Mesodermal cell (in vitro differentiated cells): ENCODE results near the gene F13A1.

Experiments
- H3K27ac ChIP-seq: 2 replicates; pipeline ENCODE4 v1.7.0; 2013; ENCODE audit warnings: mild to moderate bottlenecking, low read depth, low read length, moderate library complexity; ENCODE audit not compliant: severe bottlenecking
- H3K36me3 ChIP-seq: 2 replicates; pipeline ENCODE4 v1.7.1; 2013; ENCODE audit warnings: mild to moderate bottlenecking, low read length, moderate library complexity; ENCODE audit not compliant: control insufficient read depth, insufficient read depth
- H3K4me1 ChIP-seq: one replicate; pipeline ENCODE4 v1.7.1; 2013; ENCODE audit warnings: mild to moderate bottlenecking, low read length; ENCODE audit not compliant: insufficient read depth, control insufficient read depth, poor library complexity, severe bottlenecking
- H3K4me3 ChIP-seq: 2 replicates; pipeline ENCODE4 v1.7.0; 2013; ENCODE audit warnings: low read length, control low read depth, mild to moderate bottlenecking; ENCODE audit not compliant: insufficient read depth, poor library complexity, severe bottlenecking; ENCODE audit errors: extremely low read depth
- H3K9me3 ChIP-seq: 2 replicates; pipeline ENCODE4 v1.7.1; 2013; ENCODE audit warnings: mild to moderate bottlenecking, low read length, moderate library complexity; ENCODE audit not compliant: control insufficient read depth
- WGBS, 2 experiments: methylation state at CpG; one replicate each; pipeline ENCODE4 v1.1.5; 2013; ENCODE audit warnings: missing lambda C conversion rate in 2 of 2; ENCODE audit not compliant: insufficient coverage in 2 of 2; 5-methylcytosine and 5-hydroxymethylcytosine counted together

Gene F13A1

DNA sequence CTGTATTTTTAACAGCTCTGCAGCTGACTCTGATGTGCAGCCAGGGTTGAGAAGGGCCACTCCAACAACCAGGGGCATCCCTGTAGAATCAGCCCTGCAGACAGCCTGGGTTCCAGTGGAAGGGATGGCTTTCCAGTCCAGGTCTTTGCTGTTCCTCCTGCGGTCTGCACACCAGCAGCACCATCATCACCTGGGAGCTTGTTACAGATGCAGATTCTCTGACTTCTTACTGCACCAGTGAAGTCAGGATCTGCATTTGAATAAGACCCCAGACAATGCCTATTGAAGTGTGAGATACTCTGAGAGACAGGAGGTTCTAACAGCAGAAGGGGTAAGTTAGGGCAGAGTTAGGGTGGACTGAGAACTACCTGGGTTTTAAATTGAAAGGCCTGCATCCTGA is 151.3 kb downstream of the F13A1 start:
- 43% methylated on average over 1 of the region's 1 CpG; no CpG with 5 or more reads in 1 of the 2 experiments for WGBS, 2 experiments
- H3K4me3 ChIP-seq: no peak overlapping the region
- H3K9me3 ChIP-seq: no peaks in the 10 kb centered on the region
- no peak overlapping the region for H3K27ac ChIP-seq
- H3K4me1 ChIP-seq: no peaks in the 10 kb centered on the region
- no peaks in the 10 kb centered on the region for H3K36me3 ChIP-seq

DNA sequence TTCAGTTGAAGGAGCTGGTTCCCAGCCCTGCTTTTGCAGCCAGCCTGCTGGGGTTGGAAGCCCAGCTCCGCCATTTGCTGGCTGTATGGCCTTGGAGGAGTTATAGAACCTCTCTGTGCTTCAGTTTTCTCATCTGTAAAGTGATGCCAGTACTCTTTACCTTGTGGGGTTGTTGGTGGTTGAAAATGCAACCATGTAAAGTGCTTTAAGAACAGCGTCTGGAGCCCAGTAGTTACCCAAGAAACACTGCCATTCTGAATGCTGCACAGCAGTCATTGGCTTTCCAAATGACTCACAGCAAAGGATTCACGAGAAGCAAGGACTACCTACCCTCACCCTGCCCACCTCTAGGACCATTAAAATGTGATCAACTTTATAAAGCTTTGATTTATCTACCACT is 154.4 kb downstream of the F13A1 start:
- Histone ChIP-seq H3K36me3 (no peaks in the 10 kb centered on the region), H3K9me3 (no peaks in the 10 kb centered on the region), H3K4me3 (no peak overlapping the region), H3K4me1 (no peaks in the 10 kb centered on the region), H3K27ac (no peak overlapping the region)
- 90 to 100% methylated on average over 2 of the region's 3 CpGs for WGBS, 2 experiments

DNA sequence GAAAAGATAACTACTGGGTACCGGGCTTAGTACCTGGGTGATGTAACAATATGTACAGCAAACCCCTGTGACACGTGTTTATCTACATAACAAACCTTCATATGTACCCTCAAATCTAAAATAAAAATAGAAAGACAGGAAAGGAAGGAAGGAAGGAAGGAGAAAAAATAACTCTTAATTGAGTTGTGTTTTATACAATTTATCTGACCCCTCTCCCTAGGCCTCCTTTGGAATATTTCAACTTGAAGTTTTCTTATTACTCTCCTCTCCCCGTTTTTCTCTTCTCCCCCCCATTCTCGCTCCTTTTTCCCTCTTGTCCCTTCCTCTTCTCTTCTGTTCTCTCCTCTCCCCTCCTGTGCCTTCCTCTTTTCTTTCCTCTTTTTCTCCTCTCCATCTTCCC is 156.1 kb downstream of the F13A1 start:
- WGBS, 2 experiments: 70 to 82% methylated on average over 2 of the region's 4 CpGs
- no peaks in the 10 kb centered on the region for H3K4me1 ChIP-seq
- no peaks in the 10 kb centered on the region for H3K36me3 ChIP-seq
- no peaks in the 10 kb centered on the region for H3K9me3 ChIP-seq
- no peak overlapping the region for H3K4me3 ChIP-seq
- H3K27ac ChIP-seq: no peak overlapping the region

DNA sequence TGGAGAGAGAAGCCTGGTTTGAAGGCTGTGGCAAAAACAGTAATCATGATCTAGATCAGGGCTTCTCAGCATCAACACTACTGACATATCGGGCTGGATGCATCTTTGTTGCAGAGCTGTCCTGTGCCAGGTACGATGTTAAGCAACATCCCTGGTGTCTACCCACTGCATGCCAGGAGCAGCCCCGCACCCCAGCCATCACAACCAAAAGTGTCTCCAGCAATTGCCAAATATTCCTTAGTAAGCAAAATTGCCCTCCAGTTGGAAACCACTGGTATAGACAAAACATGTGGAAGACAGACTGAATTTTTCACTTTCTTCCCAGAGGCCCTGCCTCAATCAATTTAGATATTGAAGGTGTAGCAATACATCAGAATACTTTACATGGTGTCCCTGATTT is 166.1 kb downstream of the F13A1 start:
- no peak overlapping the region for H3K27ac ChIP-seq
- no peaks in the 10 kb centered on the region for H3K9me3 ChIP-seq
- H3K4me3 ChIP-seq: no peak overlapping the region
- H3K36me3 ChIP-seq: no peaks in the 10 kb centered on the region
- 81 to 96% methylated on average over 2 to 3 of the region's 3 CpGs for WGBS, 2 experiments
- H3K4me1 ChIP-seq: no peaks in the 10 kb centered on the region

DNA sequence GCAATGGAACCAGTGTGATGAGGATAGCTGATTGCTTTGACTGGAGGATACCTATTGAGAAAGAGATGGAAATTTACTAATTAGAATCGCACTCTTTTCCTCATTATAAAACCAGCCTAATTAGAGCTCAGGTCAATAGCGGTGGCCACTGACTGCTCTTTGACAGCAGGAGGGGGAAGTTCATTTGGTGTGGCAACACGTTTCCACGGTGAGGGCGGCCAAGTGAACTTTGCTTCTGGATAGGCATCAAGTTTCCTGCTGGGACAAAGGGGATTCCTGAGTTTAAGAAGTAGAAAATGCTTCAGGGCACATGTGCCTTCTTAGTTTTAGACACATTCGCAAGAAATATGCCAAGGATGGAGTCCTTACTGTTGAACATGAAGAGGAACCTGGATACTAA is 168.4 kb downstream of the F13A1 start:
- Histone ChIP-seq H3K36me3 (no peaks in the 10 kb centered on the region), H3K27ac (no peak overlapping the region), H3K9me3 (no peaks in the 10 kb centered on the region), H3K4me1 (no peaks in the 10 kb centered on the region), H3K4me3 (no peak overlapping the region)
- WGBS, 2 experiments: 28 to 46% methylated on average over 2 of the region's 6 CpGs

DNA sequence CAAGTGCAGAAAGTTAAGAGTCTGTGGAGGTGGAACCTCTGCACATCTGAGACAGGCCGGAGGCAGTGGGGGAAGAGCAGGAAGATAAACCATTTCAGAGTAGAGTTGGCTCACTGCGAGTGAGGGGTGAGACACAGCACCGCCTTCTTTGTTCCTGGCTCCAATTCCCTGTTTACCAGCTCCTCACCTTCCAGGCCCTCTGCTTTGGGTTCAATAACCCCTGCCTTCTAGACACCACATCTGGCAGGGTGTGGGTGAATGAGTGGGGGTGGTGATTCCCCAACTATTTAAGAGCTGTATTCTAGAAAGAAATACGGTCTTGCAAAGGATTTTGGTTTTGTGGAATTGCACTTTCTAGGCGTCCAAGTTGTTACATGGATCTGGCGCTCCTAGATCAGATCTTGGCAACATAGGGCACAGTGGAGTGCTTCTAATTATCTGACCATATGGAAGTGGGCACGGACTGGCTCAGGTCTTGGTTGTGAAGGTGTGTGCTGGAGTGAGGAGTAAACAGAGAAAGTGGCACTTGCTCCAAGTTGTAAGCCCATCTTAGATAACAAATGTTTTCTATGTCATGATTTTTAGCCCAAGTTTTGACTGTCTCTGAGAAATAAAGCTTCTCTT is 172.2 kb downstream of the F13A1 start:
- Histone ChIP-seq H3K27ac (no peak overlapping the region), H3K9me3 (no peaks in the 10 kb centered on the region)
- WGBS, 2 experiments: 83 to 90% methylated on average over 4 to 5 of the region's 7 CpGs

DNA sequence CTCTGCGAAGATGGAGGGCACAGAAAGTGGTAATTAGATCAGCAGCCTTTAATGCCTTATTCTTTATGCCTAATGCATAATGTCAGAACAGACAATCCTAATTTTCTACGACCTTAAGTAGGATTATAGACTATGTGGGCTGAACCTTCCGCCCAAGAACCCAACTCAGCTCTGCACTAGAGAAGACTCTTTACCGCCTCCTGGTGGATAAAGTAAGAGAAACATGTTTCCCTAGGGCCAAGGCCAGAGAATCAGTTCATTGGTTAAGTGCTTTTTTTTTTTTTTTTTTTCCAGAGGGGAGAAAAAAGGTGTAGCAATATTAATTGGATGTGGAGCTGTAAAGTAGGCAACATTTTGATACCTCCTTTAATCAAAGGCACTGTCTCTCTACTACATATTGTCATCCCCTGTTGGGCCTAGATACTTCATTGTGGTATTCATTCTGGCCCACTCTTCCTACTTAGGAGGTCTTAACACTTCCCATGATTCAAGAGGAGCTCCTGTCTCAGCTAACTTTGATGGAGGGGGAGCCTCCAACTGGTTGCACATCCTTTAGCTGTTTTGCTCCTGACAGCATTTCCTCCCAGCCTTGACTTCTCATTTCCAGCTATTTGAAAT is 188.9 kb downstream of the F13A1 start:
- Histone ChIP-seq H3K4me1 (no peaks in the 10 kb centered on the region), H3K36me3 (no peaks in the 10 kb centered on the region), H3K9me3 (no peaks in the 10 kb centered on the region), H3K27ac (no peak overlapping the region), H3K4me3 (no peak overlapping the region)
- 36 to 67% methylated on average over 2 to 3 of the region's 4 CpGs for WGBS, 2 experiments

More for the DNA sequence above, 172.2 kb downstream of the F13A1 start:
- no peaks in the 10 kb centered on the region for H3K4me1 ChIP-seq
- H3K4me3 ChIP-seq: no peak overlapping the region
- no peaks in the 10 kb centered on the region for H3K36me3 ChIP-seq

DNA sequence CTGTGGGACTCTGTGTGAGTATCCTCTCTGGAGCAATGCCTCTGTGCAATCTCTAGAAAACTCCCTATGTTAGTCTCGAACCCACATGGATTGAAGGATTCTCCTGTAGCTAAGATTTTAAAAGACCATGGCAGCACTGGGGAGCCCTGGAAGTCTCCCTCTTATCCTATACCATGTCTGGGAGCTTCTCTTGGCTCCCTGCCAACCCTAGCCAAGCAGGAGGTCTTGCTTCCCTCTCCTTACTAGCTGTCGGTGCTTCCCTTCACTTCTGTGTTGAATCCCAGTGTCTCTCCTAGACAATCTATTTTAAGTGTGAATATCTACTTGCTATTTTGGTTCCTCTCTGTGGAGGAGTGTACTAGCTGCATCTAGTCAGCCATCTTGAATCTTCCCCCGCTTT is 195.0 kb downstream of the F13A1 start:
- Histone ChIP-seq H3K4me1 (no peaks in the 10 kb centered on the region), H3K36me3 (no peaks in the 10 kb centered on the region), H3K4me3 (no peak overlapping the region), H3K9me3 (no peaks in the 10 kb centered on the region), H3K27ac (no peak overlapping the region)
- 88% methylated on average over 2 of the region's 3 CpGs; no CpG with 5 or more reads in 1 of the 2 experiments for WGBS, 2 experiments

DNA sequence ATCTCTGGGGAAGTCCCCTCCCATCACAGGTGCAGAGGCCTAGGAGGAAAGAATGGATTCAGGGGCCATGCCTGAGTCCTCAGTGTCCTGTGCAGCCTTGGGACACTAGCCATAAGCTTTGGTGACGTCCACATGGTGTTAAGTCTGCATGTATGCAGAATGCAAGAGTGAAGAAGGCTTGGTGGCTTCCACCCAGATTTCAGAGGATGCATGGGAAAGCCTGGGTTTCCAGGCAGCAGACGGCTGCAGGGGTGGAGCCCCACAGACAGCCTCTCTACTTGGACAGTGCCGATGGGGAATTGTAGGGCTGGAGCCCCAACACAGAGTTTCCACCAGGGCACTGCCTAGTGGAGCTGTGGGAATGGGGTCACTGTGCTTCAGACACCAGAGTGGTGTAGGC is 196.7 kb downstream of the F13A1 start:
- 43 to 50% methylated on average over 2 to 3 of the region's 3 CpGs for WGBS, 2 experiments
- Histone ChIP-seq H3K36me3 (no peaks in the 10 kb centered on the region), H3K9me3 (no peaks in the 10 kb centered on the region), H3K27ac (no peak overlapping the region), H3K4me1 (no peaks in the 10 kb centered on the region), H3K4me3 (no peak overlapping the region)

DNA sequence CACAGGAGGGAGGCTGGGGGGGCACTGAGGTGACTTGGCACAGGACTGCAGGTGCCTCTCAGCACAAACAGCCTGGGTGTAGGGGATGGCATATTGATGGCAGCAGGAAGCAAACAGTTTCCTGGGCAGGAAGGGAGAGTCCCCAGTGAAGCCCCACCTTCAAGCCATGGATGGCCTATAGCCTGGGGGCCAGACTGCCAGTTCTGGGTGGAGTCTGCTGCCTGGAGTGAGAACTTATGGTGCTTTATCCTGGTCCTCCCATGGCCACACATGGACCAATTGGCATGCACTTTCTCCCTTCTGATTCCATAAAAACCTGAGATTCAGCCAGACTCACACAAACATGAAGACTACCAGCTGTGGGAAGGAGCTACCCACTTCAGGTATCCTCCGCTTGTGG is 198.5 kb downstream of the F13A1 start:
- no peaks in the 10 kb centered on the region for H3K9me3 ChIP-seq
- H3K4me1 ChIP-seq: no peaks in the 10 kb centered on the region
- no peaks in the 10 kb centered on the region for H3K36me3 ChIP-seq
- H3K4me3 ChIP-seq: no peak overlapping the region
- WGBS, 2 experiments: 90 to 92% methylated on average over 1 of the region's 1 CpG
- no peak overlapping the region for H3K27ac ChIP-seq

DNA sequence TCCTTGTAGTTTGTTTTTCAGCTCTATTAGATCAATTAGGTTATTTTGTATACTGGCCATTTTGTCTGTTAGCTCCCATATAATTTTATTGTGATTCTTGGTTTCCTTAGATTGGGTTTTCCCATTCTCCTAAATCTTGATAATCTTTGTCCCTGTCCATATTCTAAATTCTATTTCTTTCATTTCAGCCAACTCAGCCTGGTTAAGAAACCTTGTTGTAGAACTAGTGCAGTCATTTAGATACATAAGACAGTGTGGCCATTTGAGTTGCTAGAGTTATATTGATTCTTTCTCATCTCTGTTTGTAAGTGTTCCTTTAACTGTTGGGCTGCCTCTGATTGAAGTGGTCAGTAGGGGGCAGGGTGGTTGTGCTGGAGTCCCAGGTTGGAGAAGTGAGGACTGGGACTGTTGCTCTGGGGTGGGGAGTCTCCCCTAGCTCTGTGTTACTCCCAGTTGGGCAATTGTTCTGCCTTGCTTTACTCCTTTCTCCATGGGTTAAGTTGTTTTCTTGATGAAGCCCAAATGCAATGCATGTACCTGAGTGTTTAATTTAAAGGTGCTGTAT is 214.9 kb downstream of the F13A1 start:
- H3K4me1 ChIP-seq: no peaks in the 10 kb centered on the region
- no peaks in the 10 kb centered on the region for H3K36me3 ChIP-seq
- H3K9me3 ChIP-seq: no peaks in the 10 kb centered on the region
- no peak overlapping the region for H3K27ac ChIP-seq
- H3K4me3 ChIP-seq: no peak overlapping the region
